HepG2 (cell line): ENCODE results near the gene BMERB1. TPM values are rescaled to one million over a fixed set of nuclear protein-coding genes. Genes with fewer than 3 reads are reported as not detected.

Experiments
- BCL6 ChIP-seq: IDR thresholded peaks from 2 replicates; pipeline ENCODE4 v1.6.1; 2016; ENCODE audit warnings: missing genetic modification reagents, missing compliant biosample characterization
- E2F1 ChIP-seq: sonication (generic); formaldehyde crosslinking; IDR thresholded peaks from 2 replicates; pipeline ENCODE4 v1.5.0; 2020; ENCODE audit warnings: missing genetic modification reagents
- FOXJ3 ChIP-seq: sonication (generic); formaldehyde crosslinking; IDR thresholded peaks from 2 replicates; pipeline ENCODE4 v1.4.0; 2020; ENCODE audit warnings: missing genetic modification reagents, mild to moderate bottlenecking, borderline replicate concordance
- GFI1 ChIP-seq: sonication (generic); formaldehyde crosslinking; IDR thresholded peaks from 2 replicates; pipeline ENCODE4 v1.5.0; 2020; ENCODE audit warnings: missing genetic modification reagents, mild to moderate bottlenecking, borderline replicate concordance
- HNRNPLL ChIP-seq: fragments of 200-400 bp; formaldehyde crosslinking; IDR thresholded peaks from 2 replicates; pipeline ENCODE4 v1.6.1; 2017; ENCODE audit warnings: mild to moderate bottlenecking, low read depth, low read length; ENCODE audit not compliant: poor library complexity, severe bottlenecking
- IKZF1 ChIP-seq: fragments of 450-650 bp; IDR thresholded peaks from 2 replicates; pipeline ENCODE4 v1.7.1; 2016
- NFYB ChIP-seq: sonication (generic); formaldehyde crosslinking; IDR thresholded peaks from 2 replicates; pipeline ENCODE4 v1.4.0; 2020; ENCODE audit warnings: missing genetic modification reagents
- PAF1 ChIP-seq: IDR thresholded peaks from 2 replicates; pipeline ENCODE4 v1.6.1; 2016; ENCODE audit warnings: missing genetic modification reagents, missing compliant biosample characterization
- RBM39 ChIP-seq: fragments of 200-400 bp; formaldehyde crosslinking; IDR thresholded peaks from one replicate; pipeline ENCODE4 v1.6.1; 2018; ENCODE audit warnings: antibody characterized with exemption, mild to moderate bottlenecking, low read depth, low read length; ENCODE audit not compliant: poor library complexity, severe bottlenecking
- RFX3 ChIP-seq: IDR thresholded peaks from 2 replicates; pipeline ENCODE4 v1.6.1; 2016; ENCODE audit warnings: missing biosample characterization, missing genetic modification reagents
- SETDB1 ChIP-seq: sonication (generic); formaldehyde crosslinking; IDR thresholded peaks from 2 replicates; pipeline ENCODE4 v1.5.1; 2020; ENCODE audit warnings: missing genetic modification reagents, mild to moderate bottlenecking, borderline replicate concordance
- ZBTB1 ChIP-seq: sonication (generic); formaldehyde crosslinking; IDR thresholded peaks from 2 replicates; pipeline ENCODE4 v1.4.0; 2020; ENCODE audit warnings: missing genetic modification reagents, borderline replicate concordance
- ZBTB46 ChIP-seq: sonication (generic); formaldehyde crosslinking; IDR thresholded peaks from 2 replicates; pipeline ENCODE4 v1.4.0; 2020; ENCODE audit warnings: mild to moderate bottlenecking, missing genetic modification reagents, borderline replicate concordance
- ZC3H13 ChIP-seq: sonication (generic); formaldehyde crosslinking; IDR thresholded peaks from 2 replicates; pipeline ENCODE4 v1.8.1; 2023; ENCODE audit warnings: mild to moderate bottlenecking, missing genetic modification reagents, moderate library complexity
- ZNF30 ChIP-seq: sonication (generic); formaldehyde crosslinking; IDR thresholded peaks from 2 replicates; pipeline ENCODE4 v1.5.0; 2020; ENCODE audit warnings: mild to moderate bottlenecking, missing genetic modification reagents
- ZNF317 ChIP-seq: sonication (generic); formaldehyde crosslinking; IDR thresholded peaks from 2 replicates; pipeline ENCODE4 v1.5.0; 2020; ENCODE audit warnings: mild to moderate bottlenecking, missing genetic modification reagents
- ZNF343 ChIP-seq: sonication (generic); formaldehyde crosslinking; IDR thresholded peaks from 2 replicates; pipeline ENCODE4 v1.4.0; 2020; ENCODE audit warnings: mild to moderate bottlenecking, missing genetic modification reagents
- ZNF660 ChIP-seq: sonication (generic); formaldehyde crosslinking; IDR thresholded peaks from 2 replicates; pipeline ENCODE4 v1.5.1; 2020; ENCODE audit warnings: mild to moderate bottlenecking, low read depth, missing genetic modification reagents, borderline replicate concordance
- ZNF772 ChIP-seq: sonication (generic); formaldehyde crosslinking; IDR thresholded peaks from 2 replicates; pipeline ENCODE4 v1.5.0; 2020; ENCODE audit warnings: mild to moderate bottlenecking, missing genetic modification reagents
- polyA plus RNA-seq, 8 experiments: library from polyadenylated mRNA; depleted of rRNA in 3 of 8; stranded (reverse) in 7 of 8; unstranded in 1 of 8; fragments of >200 nt; fragmentation: Illumina TruSeq in 4 of 8; extraction: Trizol in 4 of 8; gene quantifications; 2 replicates each; pipeline versions ENCODE4 v1.2.1 to v1.2.3, GENCODE V29; 2011 to 2016; ENCODE audit warnings: low read depth in 4 of 8, missing spikeins in 1 of 8, mixed read lengths in 1 of 8; ENCODE audit not compliant: insufficient read depth in 1 of 8
- total RNA-seq, 5 experiments: library from RNA; depleted of rRNA; stranded (reverse); fragments of >200 nt; fragmentation: Illumina TruSeq; extraction: Trizol; gene quantifications; 2 replicates each; pipeline ENCODE4 v1.2.3, GENCODE V29; 2016; ENCODE audit warnings: low read depth in 1 of 5
- TF ChIP-seq, protein P1 (sequence below): sonication (generic); formaldehyde crosslinking; conservative IDR thresholded peaks from 2 replicates; pipeline ENCODE4 v1.8.0; 2022; ENCODE audit warnings: mild to moderate bottlenecking, moderate library complexity, missing genetic modification reagents
- TF ChIP-seq, protein P2 (sequence below): sonication (generic); formaldehyde crosslinking; IDR thresholded peaks from 2 replicates; pipeline ENCODE4 v1.8.0; 2022; ENCODE audit warnings: mild to moderate bottlenecking, missing genetic modification reagents, moderate library complexity
- TF ChIP-seq, protein P3 (sequence below): sonication (generic); formaldehyde crosslinking; IDR thresholded peaks from 2 replicates; pipeline ENCODE4 v1.5.0; 2020; ENCODE audit warnings: mild to moderate bottlenecking, missing genetic modification reagents

BMERB1 gene
- total and polyA plus RNA-seq, 2 of the 13 experiments (the other 11 are each of a cell fraction or from before 2014, with no cell fraction given) = 1.4 TPM

DNA sequence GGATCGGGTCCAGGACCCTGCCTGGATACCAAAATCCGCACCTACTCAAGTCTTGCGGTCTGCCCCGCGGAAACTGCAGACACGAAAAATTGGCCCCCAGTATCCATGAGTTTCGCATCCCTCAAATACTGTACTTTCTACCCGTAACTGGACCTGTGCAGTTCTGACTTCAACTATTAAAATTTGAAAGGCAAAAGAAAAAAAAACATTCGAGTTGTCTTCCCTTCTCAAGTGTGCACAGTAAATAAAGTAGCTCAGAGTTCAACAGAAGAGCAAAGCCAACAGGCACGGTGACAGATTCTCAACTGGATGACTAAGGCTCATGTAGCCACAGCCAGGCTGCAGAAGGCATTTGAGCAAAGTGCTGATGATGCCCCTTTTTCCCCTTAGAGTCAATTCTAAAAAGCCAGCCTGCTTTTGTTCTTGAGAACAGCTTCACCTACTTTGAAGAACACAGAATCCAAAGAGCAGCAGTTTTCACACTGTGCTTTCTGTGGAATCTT lies 176.0 kb downstream of the BMERB1 start (continued):
- TF ChIP-seq, protein P1, sequence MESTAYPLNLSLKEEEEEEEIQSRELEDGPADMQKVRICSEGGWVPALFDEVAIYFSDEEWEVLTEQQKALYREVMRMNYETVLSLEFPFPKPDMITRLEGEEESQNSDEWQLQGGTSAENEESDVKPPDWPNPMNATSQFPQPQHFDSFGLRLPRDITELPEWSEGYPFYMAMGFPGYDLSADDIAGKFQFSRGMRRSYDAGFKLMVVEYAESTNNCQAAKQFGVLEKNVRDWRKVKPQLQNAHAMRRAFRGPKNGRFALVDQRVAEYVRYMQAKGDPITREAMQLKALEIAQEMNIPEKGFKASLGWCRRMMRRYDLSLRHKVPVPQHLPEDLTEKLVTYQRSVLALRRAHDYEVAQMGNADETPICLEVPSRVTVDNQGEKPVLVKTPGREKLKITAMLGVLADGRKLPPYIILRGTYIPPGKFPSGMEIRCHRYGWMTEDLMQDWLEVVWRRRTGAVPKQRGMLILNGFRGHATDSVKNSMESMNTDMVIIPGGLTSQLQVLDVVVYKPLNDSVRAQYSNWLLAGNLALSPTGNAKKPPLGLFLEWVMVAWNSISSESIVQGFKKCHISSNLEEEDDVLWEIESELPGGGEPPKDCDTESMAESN (CRISPR knock-in tag) = no peak; the same call in 1 of the 2 replicates
- TF ChIP-seq, protein P2, sequence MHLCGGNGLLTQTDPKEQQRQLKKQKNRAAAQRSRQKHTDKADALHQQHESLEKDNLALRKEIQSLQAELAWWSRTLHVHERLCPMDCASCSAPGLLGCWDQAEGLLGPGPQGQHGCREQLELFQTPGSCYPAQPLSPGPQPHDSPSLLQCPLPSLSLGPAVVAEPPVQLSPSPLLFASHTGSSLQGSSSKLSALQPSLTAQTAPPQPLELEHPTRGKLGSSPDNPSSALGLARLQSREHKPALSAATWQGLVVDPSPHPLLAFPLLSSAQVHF (CRISPR knock-in tag) = no peak
- TF ChIP-seq ZBTB1 (no peak), ZC3H13 (CRISPR knock-in tag) (no peak), RFX3 (CRISPR knock-in tag) (no peak), NFYB (CRISPR knock-in tag) (0 out of 2 replicates have a peak, but pooled peaks have one; percentile 7), GFI1 (CRISPR knock-in tag) (peak; percentile 87), ZNF343 (CRISPR knock-in tag) (no peak), SETDB1 (no peak), ZNF772 (CRISPR knock-in tag) (peak; percentile 86; the same call in 1 of the 2 replicates), E2F1 (CRISPR knock-in tag) (no peak), ZNF30 (CRISPR knock-in tag) (no peak), ZNF317 (CRISPR knock-in tag) (0 out of 2 replicates have a peak, but pooled peaks have one; percentile 11), PAF1 (no peak), ZNF660 (CRISPR knock-in tag) (no peak), FOXJ3 (CRISPR knock-in tag) (0 out of 2 replicates have a peak, but pooled peaks have one; percentile 46), BCL6 (CRISPR knock-in tag) (peak; percentile 45; the same call in 1 of the 2 replicates), HNRNPLL (no peak), RBM39 (no peak), IKZF1 (no peak), ZBTB46 (CRISPR knock-in tag) (no peak)
- TF ChIP-seq, protein P3, sequence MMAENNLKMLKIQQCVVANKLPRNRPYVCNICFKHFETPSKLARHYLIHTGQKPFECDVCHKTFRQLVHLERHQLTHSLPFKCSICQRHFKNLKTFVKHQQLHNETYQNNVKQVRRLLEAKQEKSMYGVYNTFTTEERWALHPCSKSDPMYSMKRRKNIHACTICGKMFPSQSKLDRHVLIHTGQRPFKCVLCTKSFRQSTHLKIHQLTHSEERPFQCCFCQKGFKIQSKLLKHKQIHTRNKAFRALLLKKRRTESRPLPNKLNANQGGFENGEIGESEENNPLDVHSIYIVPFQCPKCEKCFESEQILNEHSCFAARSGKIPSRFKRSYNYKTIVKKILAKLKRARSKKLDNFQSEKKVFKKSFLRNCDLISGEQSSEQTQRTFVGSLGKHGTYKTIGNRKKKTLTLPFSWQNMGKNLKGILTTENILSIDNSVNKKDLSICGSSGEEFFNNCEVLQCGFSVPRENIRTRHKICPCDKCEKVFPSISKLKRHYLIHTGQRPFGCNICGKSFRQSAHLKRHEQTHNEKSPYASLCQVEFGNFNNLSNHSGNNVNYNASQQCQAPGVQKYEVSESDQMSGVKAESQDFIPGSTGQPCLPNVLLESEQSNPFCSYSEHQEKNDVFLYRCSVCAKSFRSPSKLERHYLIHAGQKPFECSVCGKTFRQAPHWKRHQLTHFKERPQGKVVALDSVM (CRISPR knock-in tag) = peak; percentile 72
